Stimulated activated CD4-positive, alpha-beta T cell treated with anti-CD3 and anti-CD28 coated beads, Interleukin-4, amount 100 ng/mL, for 48 hours (primary cell): ENCODE results near the gene C19orf25.
"Not testable (repeated sequence)": the region's sequence is repeated elsewhere in the genome, so short reads cannot be mapped to it uniquely, and the experiment has no call there.

ENCODE experiments used
- DNase-seq, 2 donors: peaks; one replicate each; pipeline ENCODE4 v3.0.0-alpha.2; 2020; ENCODE audit warnings: low read depth in 2 of 2

Gene C19orf25

DNA sequence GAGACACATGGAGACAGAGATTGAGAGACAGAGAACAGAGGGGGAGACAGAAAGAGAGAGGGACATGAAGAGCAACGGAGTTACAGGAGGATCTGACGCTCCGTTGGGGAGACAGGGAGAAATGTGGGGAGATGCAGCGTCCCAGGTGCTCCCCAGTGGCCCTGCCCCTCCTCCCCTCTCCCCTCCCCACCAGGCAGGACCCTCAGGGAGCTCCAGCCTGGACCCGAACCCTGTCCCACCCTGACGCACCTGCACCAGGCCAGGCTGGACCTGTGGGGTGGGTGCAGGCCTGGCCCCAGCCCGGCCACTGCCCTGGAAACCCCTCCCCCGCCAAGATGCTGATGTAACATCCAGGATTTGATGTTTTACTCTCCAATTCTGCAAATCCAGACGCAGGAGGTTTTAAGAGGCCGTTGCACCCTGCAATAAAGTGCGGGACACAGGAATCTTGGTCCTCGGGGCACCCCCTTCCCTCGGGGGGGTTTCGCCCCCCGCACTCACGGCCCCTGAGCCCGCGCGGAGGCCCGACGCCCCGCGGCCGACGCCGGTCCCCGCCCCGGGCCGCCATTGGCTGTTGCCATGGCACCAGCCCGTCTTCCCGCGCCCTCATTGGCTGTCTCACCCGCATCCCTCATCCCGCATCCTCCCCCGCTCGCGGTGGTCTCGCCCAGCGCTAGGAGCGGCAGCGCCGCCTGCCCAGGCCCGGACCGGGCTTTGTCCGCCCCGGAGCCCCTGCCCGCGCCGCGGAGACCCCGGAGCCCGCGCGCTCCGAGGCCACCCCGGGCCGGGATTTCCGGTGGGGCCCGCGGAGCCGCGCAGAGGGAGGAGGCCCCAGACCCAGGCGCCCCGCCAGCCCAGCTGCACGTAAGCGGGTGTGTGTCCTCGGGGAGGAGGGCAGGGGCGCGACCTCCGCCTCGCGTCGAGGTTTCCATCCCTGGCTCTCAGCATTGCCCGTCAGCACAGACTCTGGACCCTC, 29.3 kb downstream of the C19orf25 start, which contains the start of gene APC2:
APC2 (plus strand) TSS at position 655 of the 976 bp plus-strand sequence. CDS start 2,881 bp downstream, outside the sequence.
- DNase-seq, result no peak

GRCh38 chr19:1447944-1448343, 31.1 kb downstream of the C19orf25 start:
- no peak for DNase-seq

DNA sequence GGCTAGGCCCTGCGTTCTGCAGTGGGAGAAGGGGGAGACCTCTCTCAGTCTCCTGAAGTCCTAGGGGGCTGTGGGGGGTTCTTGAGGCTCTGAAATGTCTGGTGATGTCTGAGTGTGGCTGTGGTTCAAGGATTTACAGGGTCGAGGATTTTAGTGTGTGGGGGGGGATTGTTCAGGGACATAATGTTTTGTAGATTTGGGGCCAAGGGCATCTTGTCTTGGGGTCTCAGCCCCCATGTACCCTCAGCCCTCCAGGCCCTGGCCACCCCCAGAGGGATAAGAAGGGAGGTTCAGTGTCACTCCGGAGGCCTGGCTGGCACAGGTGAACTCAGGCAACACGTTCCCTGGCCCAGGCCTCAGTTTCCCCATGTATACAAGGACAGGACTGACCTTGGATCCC, 31.5 kb downstream of the C19orf25 start:
- no peak for DNase-seq

DNA sequence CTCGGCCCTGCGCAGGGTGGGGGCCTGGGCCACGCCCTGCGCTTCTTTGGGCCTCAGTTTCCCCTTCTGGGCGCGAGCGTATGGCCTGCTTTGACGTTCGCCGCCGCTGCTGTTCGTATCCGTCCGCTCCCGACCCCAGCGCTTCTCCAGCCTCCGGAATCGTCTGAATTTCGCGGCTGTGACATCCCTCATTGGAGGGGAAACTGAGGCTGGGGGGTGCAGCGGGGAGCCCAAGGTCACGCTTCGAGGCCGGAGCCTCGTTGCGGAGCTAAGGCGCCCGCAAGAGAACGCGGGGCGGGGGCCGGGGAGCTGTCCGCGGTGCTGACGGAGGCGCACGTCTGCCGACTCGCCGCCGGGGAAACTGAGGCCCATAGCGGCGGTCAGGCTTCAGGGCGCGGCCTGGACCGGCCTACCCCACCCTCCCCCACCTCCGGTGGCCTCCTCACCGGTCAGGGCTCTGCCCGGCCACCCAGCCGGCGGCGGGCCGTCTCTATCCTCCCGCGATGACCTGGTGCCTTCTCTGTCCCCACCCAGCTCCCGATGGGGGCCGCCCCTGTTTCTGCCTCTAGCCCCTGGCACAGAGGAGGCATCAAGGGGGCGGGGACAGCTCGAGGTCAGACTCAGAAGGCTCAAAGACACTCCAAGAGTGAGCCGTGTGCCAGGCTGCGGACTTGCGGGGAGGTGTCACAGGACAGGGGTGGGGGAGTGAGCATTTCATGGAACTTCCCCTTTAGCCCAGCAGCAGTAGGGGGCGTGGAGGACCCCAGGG, 32.1 kb downstream of the C19orf25 start:
- DNase-seq, result no peak

- no peak for DNase-seq
Measured at GRCh38 chr19:1445932-1446712, 32.9 kb downstream of the C19orf25 start.

GRCh38 chr19:1445185-1445931, 33.7 kb downstream of the C19orf25 start:
- DNase-seq, result peak; percentile 69 to 70

- no peak for DNase-seq
Measured at GRCh38 chr19:1441677-1442438, 37.2 kb downstream of the C19orf25 start.

DNA sequence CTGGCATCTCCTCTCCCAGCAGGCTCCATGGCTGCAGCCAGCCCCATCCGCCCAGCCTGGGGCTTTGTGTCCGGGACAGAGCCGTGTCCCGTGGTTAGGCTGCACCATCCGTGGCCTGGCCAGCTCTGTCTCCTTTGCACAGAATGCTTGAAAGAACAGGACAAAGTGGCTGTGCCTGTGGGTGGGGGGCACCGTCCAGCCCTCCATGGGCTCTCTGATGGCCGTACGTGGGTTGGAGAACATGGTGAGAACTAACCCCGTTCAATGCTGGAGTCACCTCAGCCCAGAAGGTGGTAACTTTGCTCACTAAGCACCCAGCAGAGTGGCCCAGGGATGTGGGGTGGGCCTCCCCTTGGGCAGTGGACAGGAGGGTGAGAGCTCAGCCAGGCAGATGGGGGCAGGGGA, 38.0 kb downstream of the C19orf25 start:
- no peak for DNase-seq

- DNase-seq, result no peak
Measured at GRCh38 chr19:1440418-1440801, 38.6 kb downstream of the C19orf25 start.

- DNase-seq, result not testable (repeated sequence)
Measured at GRCh38 chr19:1439525-1440417, 39.2 kb downstream of the C19orf25 start.

GRCh38 chr19:1438933-1439354, 40.1 kb downstream of the C19orf25 start:
- no peak for DNase-seq

DNA sequence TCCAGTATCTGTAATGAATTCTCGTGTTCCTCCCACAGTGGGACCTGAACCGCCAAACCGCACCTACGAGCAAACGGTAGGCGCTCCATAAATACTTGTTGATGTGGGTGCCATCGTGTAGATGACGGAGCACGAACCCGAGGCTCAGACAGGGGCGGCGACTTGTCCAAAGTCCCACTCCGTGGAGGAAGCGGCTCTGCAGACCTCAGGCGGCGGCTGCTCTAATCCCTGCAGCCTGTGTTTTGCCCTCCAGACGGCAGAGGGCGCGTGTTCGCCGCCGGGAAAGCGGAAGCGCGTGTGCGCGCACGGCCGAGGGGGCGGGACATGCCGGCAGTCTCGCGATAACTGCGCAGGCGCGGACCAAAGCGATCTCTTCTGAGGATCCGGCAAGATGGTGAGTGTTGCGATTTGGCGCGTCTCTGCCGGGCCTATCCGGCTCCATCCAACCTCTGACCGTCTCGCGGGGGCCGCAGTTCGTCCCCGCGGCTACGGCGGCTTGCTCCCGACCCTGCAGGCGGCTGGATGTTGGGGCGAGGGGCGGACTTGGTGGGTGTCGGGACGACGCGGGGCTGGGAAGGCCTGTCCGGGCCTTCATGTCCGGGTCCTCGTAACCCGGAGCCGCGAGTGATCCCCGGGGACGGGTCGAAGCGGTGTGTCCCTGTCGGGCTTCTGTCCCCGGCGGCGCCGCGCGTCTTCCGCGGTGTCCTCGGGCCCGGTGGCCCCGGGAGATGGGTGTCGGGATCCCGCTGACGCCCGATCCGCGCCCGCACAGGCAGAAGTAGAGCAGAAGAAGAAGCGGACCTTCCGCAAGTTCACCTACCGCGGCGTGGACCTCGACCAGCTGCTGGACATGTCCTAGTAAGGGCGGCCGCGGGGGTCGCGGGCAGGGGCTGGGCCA, 40.7 kb downstream of the C19orf25 start, which contains the start of gene RPS15:
RPS15 (plus strand) TSS at position 362 of the 898 bp plus-strand sequence; CDS start at position 392, 30 bp downstream.
- peak; percentile 92 to 93 for DNase-seq

GRCh38 chr19:1437609-1438008, 41.4 kb downstream of the C19orf25 start:
- no peak for DNase-seq

GRCh38 chr19:1435378-1435989, 43.5 kb downstream of the C19orf25 start:
- DNase-seq, result no peak

DNA sequence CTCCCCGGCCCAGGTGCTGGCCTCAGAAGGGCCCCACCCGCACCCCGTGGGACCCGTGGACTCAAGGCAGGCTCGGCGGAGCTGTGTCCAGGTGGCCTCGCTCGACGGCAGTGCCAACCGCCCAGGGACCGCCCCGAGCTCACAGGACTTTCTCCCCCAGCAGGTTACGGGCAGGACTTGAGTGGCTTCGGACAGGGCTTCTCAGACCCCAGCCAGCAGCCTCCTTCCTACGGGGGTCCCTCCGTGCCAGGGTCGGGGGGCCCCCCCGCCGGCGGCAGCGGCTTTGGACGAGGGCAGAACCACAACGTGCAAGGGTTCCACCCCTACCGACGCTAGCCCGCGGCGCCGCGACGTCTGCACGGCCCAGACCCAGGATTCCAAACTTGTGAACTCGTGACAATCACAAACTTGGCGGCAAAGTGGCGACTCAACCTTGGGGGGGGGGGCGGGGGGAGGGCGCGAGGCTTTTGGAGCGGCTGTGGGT, 44.4 kb downstream of the C19orf25 start:
- DNase-seq, result no peak

- DNase-seq, result no peak
Measured at GRCh38 chr19:1434040-1434366, 45.0 kb downstream of the C19orf25 start.
